ENCODE results near the gene TMEM255A.

Gene TMEM255A

GRCh38 chrX:120262859-120263708 lies 48.2 kb downstream of the TMEM255A start:
- no peak overlapping the region for H3K4me3 ChIP-seq (ENCODE audit: low read depth, low read length)
- TF ChIP-seq CTCF (IDR thresholded peaks at IDR 0.05; ENCODE audit: low read depth, low read length): no peak
- H3K27me3 ChIP-seq (ENCODE audit: insufficient read depth, low read depth, severe bottlenecking): peaks cover 5% of the 10 kb centered on the region
- no peak overlapping the region for H3K27ac ChIP-seq
- H3K9me3 ChIP-seq (ENCODE audit: severe bottlenecking): no peaks in the 10 kb centered on the region
- H3K36me3 ChIP-seq: no peaks in the 10 kb centered on the region
- no peak for DNase-seq

GRCh38 chrX:120260369-120260768 lies 50.9 kb downstream of the TMEM255A start:
- no peak for DNase-seq
- Histone ChIP-seq H3K9me3 (ENCODE audit: severe bottlenecking) (no peaks in the 10 kb centered on the region), H3K4me3 (ENCODE audit: low read depth, low read length) (no peak overlapping the region), H3K27ac (no peak overlapping the region), H3K27me3 (ENCODE audit: insufficient read depth, low read depth, severe bottlenecking) (peaks cover 5% of the 10 kb centered on the region), H3K36me3 (no peaks in the 10 kb centered on the region)
- TF ChIP-seq CTCF (IDR thresholded peaks at IDR 0.05; ENCODE audit: low read depth, low read length): no peak

GRCh38 chrX:120253784-120254183 lies 57.5 kb downstream of the TMEM255A start:
- peaks cover 9% of the 10 kb centered on the region for H3K27me3 ChIP-seq (ENCODE audit: insufficient read depth, low read depth, severe bottlenecking)
- TF ChIP-seq CTCF (IDR thresholded peaks at IDR 0.05; ENCODE audit: low read depth, low read length): no peak

GRCh38 chrX:120251471-120252011 lies 59.7 kb downstream of the TMEM255A start:
- no peaks in the 10 kb centered on the region; the same call in 1 of the 2 replicates for H3K36me3 ChIP-seq
- H3K9me3 ChIP-seq (ENCODE audit: severe bottlenecking): no peaks in the 10 kb centered on the region
- H3K27me3 ChIP-seq (ENCODE audit: insufficient read depth, low read depth, severe bottlenecking): peaks cover 9% of the 10 kb centered on the region
- DNase-seq: peak; percentile 12
- H3K4me3 ChIP-seq (ENCODE audit: low read depth, low read length): peak overlapping the region; percentile 81
- H3K27ac ChIP-seq: peak overlapping the region; percentile 92
- no peak for TF ChIP-seq CTCF (IDR thresholded peaks at IDR 0.05; ENCODE audit: low read depth, low read length)

More at GRCh38 chrX:120253784-120254183, 57.5 kb downstream of the TMEM255A start:
- H3K27ac ChIP-seq: no peak overlapping the region
- DNase-seq: no peak
- no peaks in the 10 kb centered on the region for H3K9me3 ChIP-seq (ENCODE audit: severe bottlenecking)
- no peaks in the 10 kb centered on the region; the same call in 1 of the 2 replicates for H3K36me3 ChIP-seq
- H3K4me3 ChIP-seq (ENCODE audit: low read depth, low read length): no peak overlapping the region

GRCh38 chrX:120250522-120251271 lies 60.6 kb downstream of the TMEM255A start, which contains the start of gene ZBTB33:
Gene ZBTB33, plus strand, starts transcription at chrX:120250812. Its CDS starts 2,604 bp downstream, at chrX:120253416.
- Histone ChIP-seq H3K9me3 (ENCODE audit: severe bottlenecking) (no peaks in the 10 kb centered on the region), H3K27me3 (ENCODE audit: insufficient read depth, low read depth, severe bottlenecking) (peaks cover 9% of the 10 kb centered on the region), H3K27ac (peak within 1 kb of the TSS; percentile 92), H3K36me3 (no peaks in the 10 kb centered on the region; the same call in 1 of the 2 replicates), H3K4me3 (ENCODE audit: low read depth, low read length) (peak within 1 kb of the TSS; percentile 81)
- DNase-seq: peak; percentile 92
- TF ChIP-seq CTCF (IDR thresholded peaks at IDR 0.05; ENCODE audit: low read depth, low read length): peak; percentile 58

Measured in WERI-Rb-1 (cell line).